CD4-positive, alpha-beta memory T cell (primary cell): Measurements from ENCODE around the gene SH2D2A. TPM values are rescaled to one million over a fixed set of nuclear protein-coding genes. Genes with fewer than 3 reads are reported as not detected.
A peak's percentile ranks its signal among the peaks of the same experiment; 100 is the strongest.

Source experiments
- CTCF ChIA-PET: fragments of 350-600 bp; sonication (Branson Sonifier 250); formaldehyde crosslinking; loops from one replicate; lab custom pipeline; 2021; ENCODE audit warnings: inconsistent platforms; ENCODE audit not compliant: partially characterized antibody; lab: Charles Lee
- POLR2A ChIA-PET: fragments of 350-600 bp; sonication (Branson Sonifier 250); formaldehyde crosslinking; loops from one replicate; lab custom pipeline; 2021; ENCODE audit not compliant: partially characterized antibody; lab: Charles Lee
- DNase-seq, 5 donors: peaks; one replicate each; pipeline versions ENCODE4 v3.0.0 to v3.0.0-alpha.2; 2020 to 2022; ENCODE audit warnings: mixed read lengths in 1 of 5
- H3K27ac ChIP-seq: one replicate; pipeline ENCODE4 v1.7.0; 2013; ENCODE audit warnings: low read depth, low read length
- H3K27me3 ChIP-seq: 2 replicates; pipeline ENCODE4 v1.7.0; 2013; ENCODE audit warnings: mild to moderate bottlenecking, low read length, moderate library complexity; ENCODE audit not compliant: insufficient read depth
- H3K36me3 ChIP-seq: 2 replicates; pipeline ENCODE4 v1.7.0; 2013; ENCODE audit warnings: mild to moderate bottlenecking, low read length, moderate library complexity; ENCODE audit not compliant: insufficient read depth
- H3K4me1 ChIP-seq: 2 replicates; pipeline ENCODE4 v1.7.0; 2013; ENCODE audit warnings: mild to moderate bottlenecking, low read length, moderate library complexity; ENCODE audit not compliant: insufficient read depth
- H3K4me3 ChIP-seq, 2 donors: one replicate each; pipeline ENCODE4 v1.7.0; 2013; ENCODE audit warnings: low read length in 2 of 2, mild to moderate bottlenecking in 1 of 2
- H3K9me3 ChIP-seq, 2 donors: one replicate each; pipeline ENCODE4 v1.7.0; 2013; ENCODE audit warnings: low read length in 2 of 2, control low read depth in 1 of 2; ENCODE audit not compliant: control insufficient read depth in 1 of 2
- H3K27ac Mint-ChIP-seq, 7 donors: one replicate each; pipeline ENCODE4 v1.8.0; 2020 to 2021; ENCODE audit warnings: mixed read lengths in 7 of 7, mild to moderate bottlenecking in 6 of 7, inconsistent platforms in 3 of 7, moderate library complexity in 3 of 7
- H3K27me3 Mint-ChIP-seq, 2 donors: one replicate each; pipeline ENCODE4 v1.8.0; 2020 to 2021; ENCODE audit warnings: mixed read lengths in 2 of 2
- H3K36me3 Mint-ChIP-seq, 2 donors: one replicate each; pipeline ENCODE4 v1.8.0; 2020 to 2021; ENCODE audit warnings: mixed read lengths in 2 of 2, inconsistent platforms in 1 of 2, mild to moderate bottlenecking in 1 of 2
- H3K4me1 Mint-ChIP-seq, 4 donors: one replicate each; pipeline ENCODE4 v1.8.0; 2020 to 2021; ENCODE audit warnings: mixed read lengths in 4 of 4, mild to moderate bottlenecking in 1 of 4
- H3K4me3 Mint-ChIP-seq, 8 donors: one replicate each; pipeline ENCODE4 v1.8.0; 2020 to 2021; ENCODE audit warnings: mixed read lengths in 8 of 8, mild to moderate bottlenecking in 7 of 8, moderate library complexity in 6 of 8, inconsistent platforms in 3 of 8
- H3K9me3 Mint-ChIP-seq, 8 donors: one replicate each; pipeline ENCODE4 v1.8.0; 2020 to 2021; ENCODE audit warnings: mixed read lengths in 8 of 8, mild to moderate bottlenecking in 5 of 8, inconsistent platforms in 3 of 8, moderate library complexity in 1 of 8
- intact Hi-C: fragments of 100-400 bp; cut with micrococcal nuclease; formaldehyde crosslinking; loops from one replicate; pipeline ENCODE4 v1.15.1; 2023
- polyA plus RNA-seq, 2 donors: library from polyadenylated mRNA; unstranded; fragments of 300-500 nt; fragmentation: Illumina TruSeq; gene quantifications; one replicate each; pipeline ENCODE4 v1.2.3, GENCODE V29; 2021
- total RNA-seq, 2 experiments: library from RNA; stranded (reverse); gene quantifications; one replicate each; pipeline ENCODE4 v1.2.3, GENCODE V29; 2021

SH2D2A gene
- total and polyA plus RNA-seq, 4 experiments from 2014 or later, result 29.1 to 63.6 (median 54.5) TPM

- peak overlapping the region; percentile 74 to 100 (median 100) for H3K27ac Mint-ChIP-seq
- peaks cover 21% of the 10 kb centered on the region for H3K36me3 ChIP-seq
- intact Hi-C loops, result no loop called here
- peaks cover 56 to 84% (median 68%) of the 10 kb centered on the region in 4 donors for H3K4me1 Mint-ChIP-seq
- H3K4me3 ChIP-seq, result no peak overlapping the region
- H3K4me1 ChIP-seq, result peaks cover 88% of the 10 kb centered on the region
- no peaks in the 10 kb centered on the region for H3K27me3 ChIP-seq
- CTCF ChIA-PET, result interaction anchor here (1.0 to 5.2 kb wide), 8 partner anchors 10 to 86 kb away, joined by 3 to 56 read pairs (median 6); partner anchors contain the start of genes INSRR and NTRK1
- H3K27me3 Mint-ChIP-seq, result peaks cover 0 to 5% of the 10 kb centered on the region in 2 donors
- no peaks in the 10 kb centered on the region for H3K9me3 ChIP-seq
- H3K27ac ChIP-seq, result peak overlapping the region; percentile 100
- DNase-seq, result no peak
- peak overlapping the region in 7 of 8 donors; percentile 20 to 95 (median 41) for H3K4me3 Mint-ChIP-seq
- POLR2A ChIA-PET, result interaction anchor here (0.9 to 3.8 kb wide), 6 partner anchors 10 to 60 kb away, joined by 3 to 16 read pairs (median 6); partner anchors contain the start of genes NTRK1 and PRCC
- H3K36me3 Mint-ChIP-seq, result peaks cover 39 to 70% of the 10 kb centered on the region in 2 donors
- peaks cover 0 to 6% (median 0%) of the 10 kb centered on the region in 8 donors for H3K9me3 Mint-ChIP-seq
Measured at GRCh38 chr1:156812293-156812990, 4.2 kb downstream of the SH2D2A start.

GRCh38 chr1:156811168-156811567 lies 5.5 kb downstream of the SH2D2A start:
- Histone ChIP-seq H3K27me3 (no peaks in the 10 kb centered on the region), H3K9me3 (no peaks in the 10 kb centered on the region), H3K36me3 (peaks cover 29% of the 10 kb centered on the region), H3K4me3 (no peak overlapping the region), H3K4me1 (peaks cover 82% of the 10 kb centered on the region), H3K27ac (no peak overlapping the region)
- peaks cover 46 to 73% of the 10 kb centered on the region in 2 donors for H3K36me3 Mint-ChIP-seq
- ChIA-PET POLR2A (interaction anchor here (1.2 to 3.8 kb wide), 3 partner anchors 9 to 49 kb away, joined by 3 to 16 read pairs (median 3); partner anchors contain the start of gene NTRK1), CTCF (interaction anchor here (1.4 to 4.4 kb wide), 4 partner anchors 11 to 85 kb away, joined by 3 to 42 read pairs (median 6); no protein-coding TSS in a partner anchor)
- peak overlapping the region in 3 of 8 donors; percentile 12 to 26 (median 20) for H3K4me3 Mint-ChIP-seq
- no peaks in the 10 kb centered on the region for H3K27me3 Mint-ChIP-seq
- H3K4me1 Mint-ChIP-seq, result peaks cover 54 to 85% (median 61%) of the 10 kb centered on the region in 4 donors
- H3K27ac Mint-ChIP-seq, result peak overlapping the region; percentile 70 to 100 (median 90)
- no peaks in the 10 kb centered on the region for H3K9me3 Mint-ChIP-seq
- no peak for DNase-seq
- intact Hi-C loops, result no loop called here

GRCh38 chr1:156809711-156810366 lies 6.8 kb downstream of the SH2D2A start:
- CTCF ChIA-PET, result interaction anchor here (1.4 to 3.6 kb wide), 4 partner anchors 13 to 84 kb away, joined by 3 to 31 read pairs (median 6); partner anchors contain the start of gene NTRK1
- peak overlapping the region in 5 of 7 donors; percentile 46 to 85 (median 52) for H3K27ac Mint-ChIP-seq

GRCh38 chr1:156809281-156809680 lies 7.4 kb downstream of the SH2D2A start:
- Mint-ChIP-seq H3K27me3 (no peaks in the 10 kb centered on the region), H3K4me3 (peak overlapping the region in 1 of 8 donors; percentile 26), H3K4me1 (peaks cover 47 to 79% (median 51%) of the 10 kb centered on the region in 4 donors), H3K36me3 (peaks cover 42 to 73% of the 10 kb centered on the region in 2 donors), H3K9me3 (peaks cover 0 to 2% (median 0%) of the 10 kb centered on the region in 8 donors), H3K27ac (peak overlapping the region; percentile 18 to 93 (median 81))
- Histone ChIP-seq H3K4me3 (no peak overlapping the region), H3K9me3 (no peaks in the 10 kb centered on the region), H3K27me3 (no peaks in the 10 kb centered on the region), H3K36me3 (peaks cover 29% of the 10 kb centered on the region), H3K4me1 (peaks cover 63% of the 10 kb centered on the region), H3K27ac (peak overlapping the region; percentile 18)
- DNase-seq, result no peak
- ChIA-PET CTCF (interaction anchor here (1.1 to 3.6 kb wide), 4 partner anchors 8 to 51 kb away, joined by 3 to 31 read pairs (median 7); partner anchors contain the start of gene NTRK1), POLR2A (interaction anchor here (1.5 to 1.6 kb wide), 2 partner anchors 8 to 58 kb away, joined by 3 to 4 read pairs; partner anchors contain the start of gene HDGF)
- intact Hi-C loops, result no loop called here

More at GRCh38 chr1:156809711-156810366, 6.8 kb downstream of the SH2D2A start:
- Mint-ChIP-seq H3K4me3 (no peak overlapping the region), H3K4me1 (peaks cover 49 to 79% (median 53%) of the 10 kb centered on the region in 4 donors), H3K36me3 (peaks cover 46 to 77% of the 10 kb centered on the region in 2 donors), H3K27me3 (no peaks in the 10 kb centered on the region), H3K9me3 (peaks cover 0 to 2% (median 0%) of the 10 kb centered on the region in 8 donors)
- peaks cover 29% of the 10 kb centered on the region for H3K36me3 ChIP-seq
- POLR2A ChIA-PET, result interaction anchor here (1.2 to 1.5 kb wide), 3 partner anchors 8 to 50 kb away, joined by 3 read pairs; no protein-coding TSS in a partner anchor
- intact Hi-C loops, result no loop called here
- H3K4me1 ChIP-seq, result peaks cover 69% of the 10 kb centered on the region
- H3K4me3 ChIP-seq, result no peak overlapping the region
- H3K27ac ChIP-seq, result no peak overlapping the region
- no peaks in the 10 kb centered on the region for H3K9me3 ChIP-seq
- no peaks in the 10 kb centered on the region for H3K27me3 ChIP-seq
- no peak for DNase-seq

GRCh38 chr1:156808186-156809030 lies 8.2 kb downstream of the SH2D2A start:
- ChIA-PET POLR2A (interaction anchor here (0.7 to 1.7 kb wide), 5 partner anchors 9 to 57 kb away, joined by 3 to 4 read pairs (median 3); partner anchors contain the start of genes HDGF and NTRK1), CTCF (interaction anchor here (1.1 to 4.1 kb wide), 8 partner anchors 8 to 81 kb away, joined by 3 to 31 read pairs (median 6); partner anchors contain the start of genes NTRK1 and SH2D2A)
- Mint-ChIP-seq H3K36me3 (peaks cover 42 to 70% of the 10 kb centered on the region in 2 donors), H3K4me1 (peaks cover 42 to 75% (median 50%) of the 10 kb centered on the region in 4 donors), H3K27ac (peak overlapping the region; percentile 58 to 96 (median 90)), H3K9me3 (peaks cover 0 to 2% (median 0%) of the 10 kb centered on the region in 8 donors), H3K4me3 (no peak overlapping the region), H3K27me3 (no peaks in the 10 kb centered on the region)
- Histone ChIP-seq H3K4me1 (peaks cover 55% of the 10 kb centered on the region), H3K27ac (peak overlapping the region; percentile 22), H3K4me3 (no peak overlapping the region), H3K9me3 (no peaks in the 10 kb centered on the region), H3K36me3 (peaks cover 28% of the 10 kb centered on the region), H3K27me3 (no peaks in the 10 kb centered on the region)
- intact Hi-C loops, result no loop called here
- no peak for DNase-seq

- Mint-ChIP-seq H3K4me1 (peaks cover 36 to 75% (median 45%) of the 10 kb centered on the region in 4 donors), H3K4me3 (peak overlapping the region in 2 of 8 donors; percentile 14 to 16), H3K9me3 (peaks cover 0 to 2% (median 0%) of the 10 kb centered on the region in 8 donors), H3K27ac (peak overlapping the region; percentile 58 to 96 (median 90)), H3K36me3 (peaks cover 42 to 64% of the 10 kb centered on the region in 2 donors), H3K27me3 (no peaks in the 10 kb centered on the region)
- DNase-seq, result no peak
- no peaks in the 10 kb centered on the region for H3K9me3 ChIP-seq
- H3K4me3 ChIP-seq, result no peak overlapping the region
- H3K4me1 ChIP-seq, result peaks cover 47% of the 10 kb centered on the region
- ChIA-PET CTCF (interaction anchor here (1.1 to 4.1 kb wide), 7 partner anchors 9 to 82 kb away, joined by 3 to 31 read pairs (median 6); partner anchors contain the start of genes NTRK1 and SH2D2A), POLR2A (interaction anchor here (0.7 to 4.2 kb wide), 7 partner anchors 9 to 141 kb away, joined by 3 to 23 read pairs (median 3); partner anchors contain the start of genes HDGF, NTRK1 and SH2D2A)
- intact Hi-C loops, result no loop called here
- H3K27ac ChIP-seq, result peak overlapping the region; percentile 22
- peaks cover 20% of the 10 kb centered on the region for H3K36me3 ChIP-seq
- H3K27me3 ChIP-seq, result no peaks in the 10 kb centered on the region
Measured at GRCh38 chr1:156807627-156808026, 9.0 kb downstream of the SH2D2A start.
